Keratinocyte (primary cell): Measurements from ENCODE around the gene KAT6B. TPM values are rescaled to one million over a fixed set of nuclear protein-coding genes. Genes with fewer than 3 reads are reported as not detected.

Experiments
- DNase-seq: peaks from one replicate; pipeline ENCODE4 v3.0.0-alpha.2; 2011; ENCODE audit warnings: low read depth, missing footprints, low spot score
- FAIRE-seq: peaks from 2 replicates; lab custom pipeline; 2011; peaks lifted over from hg19 to GRCh38; lab: Jason Lieb, UNC
- H2AFZ ChIP-seq: 2 replicates; pipeline ENCODE4 v1.6.0; 2012; ENCODE audit warnings: low read length, control low read depth, inconsistent platforms; ENCODE audit not compliant: control insufficient read depth
- H3K27ac ChIP-seq: 2 replicates; pipeline ENCODE4 v1.5.1; 2011; ENCODE audit warnings: low read length; ENCODE audit not compliant: control insufficient read depth, insufficient read depth
- H3K27me3 ChIP-seq: 3 replicates; pipeline ENCODE4 v1.6.0; 2011; ENCODE audit warnings: low read length; ENCODE audit not compliant: control insufficient read depth, insufficient read depth; ENCODE audit errors: extremely low read depth
- H3K36me3 ChIP-seq, 2 experiments: 2 replicates in 1 of 2; 3 replicates in 1 of 2; pipeline ENCODE4 v1.5.1; 2011; ENCODE audit warnings: low read length in 2 of 2, mild to moderate bottlenecking in 1 of 2; ENCODE audit not compliant: control insufficient read depth in 2 of 2, insufficient read depth in 2 of 2; ENCODE audit errors: extremely low read depth in 1 of 2
- H3K4me1 ChIP-seq: 3 replicates; pipeline ENCODE4 v1.5.1; 2011; ENCODE audit warnings: low read length; ENCODE audit not compliant: control insufficient read depth, insufficient read depth; ENCODE audit errors: extremely low read depth
- H3K4me2 ChIP-seq: 3 replicates; pipeline ENCODE4 v1.6.0; 2011; ENCODE audit warnings: low read depth, low read length; ENCODE audit not compliant: control insufficient read depth, insufficient read depth; ENCODE audit errors: extremely low read depth
- H3K4me3 ChIP-seq, 3 experiments: fragments of 200-600 bp in 1 of 3; sonication (generic) in 1 of 3; 2 replicates in 2 of 3; 3 replicates in 1 of 3; pipeline ENCODE4 v1.5.1; 2011 to 2016; ENCODE audit warnings: low read length in 3 of 3, mild to moderate bottlenecking in 3 of 3, control low read depth in 2 of 3, inconsistent platforms in 1 of 3, low read depth in 1 of 3, mixed read lengths in 1 of 3, mixed run types in 1 of 3, moderate library complexity in 1 of 3; ENCODE audit not compliant: control insufficient read depth in 2 of 3, insufficient read depth in 2 of 3; ENCODE audit errors: extremely low read depth in 1 of 3
- H3K79me2 ChIP-seq: 2 replicates; pipeline ENCODE4 v1.6.0; 2012; ENCODE audit warnings: low read length; ENCODE audit not compliant: control insufficient read depth, insufficient read depth
- H3K9ac ChIP-seq: 3 replicates; pipeline ENCODE4 v1.6.0; 2011; ENCODE audit warnings: low read length; ENCODE audit not compliant: control insufficient read depth, insufficient read depth; ENCODE audit errors: extremely low read depth
- H3K9me1 ChIP-seq: 3 replicates; pipeline ENCODE4 v1.6.0; 2011; ENCODE audit warnings: low read length; ENCODE audit not compliant: control insufficient read depth, insufficient read depth; ENCODE audit errors: extremely low read depth
- H3K9me3 ChIP-seq: 2 replicates; pipeline ENCODE4 v1.5.1; 2012; ENCODE audit warnings: low read depth, low read length; ENCODE audit not compliant: control insufficient read depth
- H4K20me1 ChIP-seq: 3 replicates; pipeline ENCODE4 v1.6.0; 2011; ENCODE audit warnings: low read length; ENCODE audit not compliant: control insufficient read depth, insufficient read depth; ENCODE audit errors: extremely low read depth
- EZH2 ChIP-seq: IDR thresholded peaks from one replicate; pipeline ENCODE4 v1.6.1; 2012; ENCODE audit warnings: inconsistent platforms, mild to moderate bottlenecking, low read length, moderate library complexity
- dilution Hi-C: fragments of 300-500 bp; cut with MboI; formaldehyde crosslinking; loops from one replicate; pipeline ENCODE4 v1.7.0; 2020; ENCODE audit warnings: low sequenced_read_pairs; ENCODE audit not compliant: extremely low pct_ligation_motif_present
- polyA plus RNA-seq, 5 experiments: library from polyadenylated mRNA; depleted of rRNA in 3 of 5; stranded (reverse) in 3 of 5; stranded (forward) in 1 of 5; unstranded in 1 of 5; fragments of >200 nt; gene quantifications; 1 replicate in 1 of 5; 2 replicates in 3 of 5; 3 replicates in 1 of 5; pipeline versions ENCODE4 v1.2.1 to v1.2.3, GENCODE V29; 2011 to 2012; ENCODE audit warnings: missing spikeins in 2 of 5, low read depth in 1 of 5, low replicate concordance in 1 of 5
- TF ChIP-seq, protein P1 (sequence below), 3 experiments: IDR thresholded peaks in 1 of 3; conservative IDR thresholded peaks in 1 of 3; optimal IDR thresholded peaks in 1 of 3; 2 replicates in 2 of 3; 3 replicates in 1 of 3; pipeline versions ENCODE3 to v1.5.1; 2011; ENCODE audit warnings: low read length in 3 of 3, mild to moderate bottlenecking in 3 of 3, moderate library complexity in 2 of 3, control low read depth in 1 of 3, inconsistent platforms in 1 of 3; ENCODE audit not compliant: insufficient read depth in 2 of 3; ENCODE audit errors: extremely low read depth in 1 of 3

The KAT6B gene
- polyA plus RNA-seq, 1 donor (not counting 4 experiments of a cell fraction or from before 2014, with no cell fraction given): 2.9 TPM

DNA sequence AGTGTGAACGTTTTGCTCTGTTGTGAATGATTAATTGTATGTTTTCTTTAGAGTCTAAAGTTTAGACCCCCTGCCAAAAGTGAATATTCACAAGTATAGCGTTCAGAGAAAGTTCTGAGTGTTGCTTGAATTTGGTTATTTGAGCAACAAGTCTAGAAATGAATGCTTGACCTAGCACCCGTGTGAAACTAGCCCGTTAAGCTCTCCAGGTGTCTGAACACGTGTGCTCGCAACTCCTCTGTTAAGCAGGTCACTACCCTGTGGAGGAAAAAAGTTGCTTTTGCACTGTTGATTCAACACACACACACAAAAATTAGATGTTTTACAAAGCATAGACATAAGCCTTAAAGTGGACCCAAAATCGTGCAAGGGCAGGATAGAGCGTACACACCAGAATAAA lies 206.4 kb downstream of the KAT6B start:
- H3K27ac ChIP-seq: no peak overlapping the region
- H3K79me2 ChIP-seq: no peaks in the 10 kb centered on the region
- no peak for FAIRE-seq
- no peak for TF ChIP-seq EZH2
- TF ChIP-seq, protein P1, sequence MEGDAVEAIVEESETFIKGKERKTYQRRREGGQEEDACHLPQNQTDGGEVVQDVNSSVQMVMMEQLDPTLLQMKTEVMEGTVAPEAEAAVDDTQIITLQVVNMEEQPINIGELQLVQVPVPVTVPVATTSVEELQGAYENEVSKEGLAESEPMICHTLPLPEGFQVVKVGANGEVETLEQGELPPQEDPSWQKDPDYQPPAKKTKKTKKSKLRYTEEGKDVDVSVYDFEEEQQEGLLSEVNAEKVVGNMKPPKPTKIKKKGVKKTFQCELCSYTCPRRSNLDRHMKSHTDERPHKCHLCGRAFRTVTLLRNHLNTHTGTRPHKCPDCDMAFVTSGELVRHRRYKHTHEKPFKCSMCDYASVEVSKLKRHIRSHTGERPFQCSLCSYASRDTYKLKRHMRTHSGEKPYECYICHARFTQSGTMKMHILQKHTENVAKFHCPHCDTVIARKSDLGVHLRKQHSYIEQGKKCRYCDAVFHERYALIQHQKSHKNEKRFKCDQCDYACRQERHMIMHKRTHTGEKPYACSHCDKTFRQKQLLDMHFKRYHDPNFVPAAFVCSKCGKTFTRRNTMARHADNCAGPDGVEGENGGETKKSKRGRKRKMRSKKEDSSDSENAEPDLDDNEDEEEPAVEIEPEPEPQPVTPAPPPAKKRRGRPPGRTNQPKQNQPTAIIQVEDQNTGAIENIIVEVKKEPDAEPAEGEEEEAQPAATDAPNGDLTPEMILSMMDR (optimal IDR thresholded peaks at IDR 0.05 in 1 of 3, IDR thresholded peaks at IDR 0.05 in 1 of 3, conservative IDR thresholded peaks at IDR 0.05 in 1 of 3; ENCODE audit: extremely low read depth in 1 of 3, insufficient read depth in 2 of 3, low read length in 3 of 3): no peak
- dilution Hi-C loops: no loop called here
- H3K4me2 ChIP-seq: no peak overlapping the region
- no peaks in the 10 kb centered on the region for H3K9me1 ChIP-seq
- no peaks in the 10 kb centered on the region for H3K27me3 ChIP-seq
- H2AFZ ChIP-seq: no peak overlapping the region
- H3K36me3 ChIP-seq: peaks cover 0 to 14% of the 10 kb centered on the region in 2 experiments
- no peak overlapping the region for H3K9ac ChIP-seq
- no peaks in the 10 kb centered on the region for H4K20me1 ChIP-seq
- H3K9me3 ChIP-seq: no peaks in the 10 kb centered on the region
- H3K4me1 ChIP-seq: no peaks in the 10 kb centered on the region
- DNase-seq: no peak
- no peak overlapping the region for H3K4me3 ChIP-seq

GRCh38 chr10:75033399-75034130 lies 207.2 kb downstream of the KAT6B start:
- Histone ChIP-seq H3K79me2 (no peaks in the 10 kb centered on the region), H3K9me3 (no peaks in the 10 kb centered on the region), H3K4me1 (no peaks in the 10 kb centered on the region), H3K9ac (no peak overlapping the region), H4K20me1 (no peaks in the 10 kb centered on the region), H3K27ac (no peak overlapping the region), H3K9me1 (no peaks in the 10 kb centered on the region), H2AFZ (no peak overlapping the region), H3K36me3 (peaks cover 0 to 12% of the 10 kb centered on the region in 2 experiments), H3K4me3 (no peak overlapping the region), H3K27me3 (no peaks in the 10 kb centered on the region), H3K4me2 (no peak overlapping the region)
- dilution Hi-C loops: no loop called here
- FAIRE-seq (no peak), DNase-seq (no peak)
- TF ChIP-seq, protein P1 (optimal IDR thresholded peaks at IDR 0.05 in 1 of 3, IDR thresholded peaks at IDR 0.05 in 1 of 3, conservative IDR thresholded peaks at IDR 0.05 in 1 of 3; ENCODE audit: extremely low read depth in 1 of 3, insufficient read depth in 2 of 3, low read length in 3 of 3): no peak
- no peak for TF ChIP-seq EZH2
